VCaP (cell line): Measurements from ENCODE around the gene GPR119.
"Not testable (repeated sequence)": the region's sequence is repeated elsewhere in the genome, so short reads cannot be mapped to it uniquely, and the experiment has no call there.

Source experiments
- H3K27ac ChIP-seq: fragments of 450-650 bp; 2 replicates; pipeline ENCODE4 v1.5.1; 2017
- TF ChIP-seq, protein P1 (sequence below): fragments of 450-650 bp; conservative IDR thresholded peaks from 2 replicates; pipeline ENCODE4 v1.5.1; 2017; ENCODE audit warnings: mild to moderate bottlenecking, moderate library complexity

GPR119 gene

DNA sequence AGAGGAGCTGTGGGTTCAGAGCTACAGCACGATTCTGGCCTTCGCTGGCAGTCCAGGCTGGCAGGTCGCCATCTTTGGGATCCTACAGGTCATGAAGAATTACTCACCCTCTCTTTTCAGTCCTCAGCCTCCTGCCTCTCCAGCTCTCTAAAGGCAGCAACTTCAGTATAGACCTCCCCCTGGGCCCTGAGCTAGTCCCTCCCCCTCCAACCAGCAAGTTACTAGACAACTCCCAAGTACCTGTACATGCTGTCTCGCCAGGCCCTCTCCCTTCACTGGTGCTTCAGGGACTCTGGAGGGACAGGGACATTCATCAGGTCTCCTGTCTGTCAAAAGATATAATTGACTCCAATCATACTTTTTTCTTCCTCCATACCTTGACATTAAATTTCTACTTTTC, at the start of gene GPR119:
GPR119 (minus strand) TSS at position 155 of the 400 bp plus-strand sequence. CDS start 227 bp downstream, outside the sequence.
- no peak within 1 kb of the TSS for H3K27ac ChIP-seq
- TF ChIP-seq, protein P1, sequence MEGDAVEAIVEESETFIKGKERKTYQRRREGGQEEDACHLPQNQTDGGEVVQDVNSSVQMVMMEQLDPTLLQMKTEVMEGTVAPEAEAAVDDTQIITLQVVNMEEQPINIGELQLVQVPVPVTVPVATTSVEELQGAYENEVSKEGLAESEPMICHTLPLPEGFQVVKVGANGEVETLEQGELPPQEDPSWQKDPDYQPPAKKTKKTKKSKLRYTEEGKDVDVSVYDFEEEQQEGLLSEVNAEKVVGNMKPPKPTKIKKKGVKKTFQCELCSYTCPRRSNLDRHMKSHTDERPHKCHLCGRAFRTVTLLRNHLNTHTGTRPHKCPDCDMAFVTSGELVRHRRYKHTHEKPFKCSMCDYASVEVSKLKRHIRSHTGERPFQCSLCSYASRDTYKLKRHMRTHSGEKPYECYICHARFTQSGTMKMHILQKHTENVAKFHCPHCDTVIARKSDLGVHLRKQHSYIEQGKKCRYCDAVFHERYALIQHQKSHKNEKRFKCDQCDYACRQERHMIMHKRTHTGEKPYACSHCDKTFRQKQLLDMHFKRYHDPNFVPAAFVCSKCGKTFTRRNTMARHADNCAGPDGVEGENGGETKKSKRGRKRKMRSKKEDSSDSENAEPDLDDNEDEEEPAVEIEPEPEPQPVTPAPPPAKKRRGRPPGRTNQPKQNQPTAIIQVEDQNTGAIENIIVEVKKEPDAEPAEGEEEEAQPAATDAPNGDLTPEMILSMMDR: no peak

DNA sequence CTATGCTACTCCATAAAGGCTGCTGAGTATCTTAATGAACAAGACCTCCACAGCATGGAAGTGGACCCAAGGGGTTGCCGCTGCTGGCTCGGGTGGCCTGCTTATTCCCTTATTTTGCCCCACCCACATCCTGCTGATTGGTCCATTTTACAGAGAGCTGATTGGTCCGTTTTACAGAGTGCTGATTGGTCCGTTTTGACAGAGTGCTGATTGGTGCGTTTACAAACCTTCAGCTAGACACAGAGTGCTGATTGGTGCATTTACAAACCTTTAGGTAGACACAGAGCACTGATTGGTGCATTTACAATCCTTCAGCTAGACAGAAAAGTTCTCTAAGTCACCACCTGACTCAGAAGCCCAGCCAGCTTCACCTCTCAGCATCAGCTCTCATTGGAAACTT, 43.8 kb upstream of the GPR119 start:
- H3K27ac ChIP-seq: not testable (repeated sequence)

DNA sequence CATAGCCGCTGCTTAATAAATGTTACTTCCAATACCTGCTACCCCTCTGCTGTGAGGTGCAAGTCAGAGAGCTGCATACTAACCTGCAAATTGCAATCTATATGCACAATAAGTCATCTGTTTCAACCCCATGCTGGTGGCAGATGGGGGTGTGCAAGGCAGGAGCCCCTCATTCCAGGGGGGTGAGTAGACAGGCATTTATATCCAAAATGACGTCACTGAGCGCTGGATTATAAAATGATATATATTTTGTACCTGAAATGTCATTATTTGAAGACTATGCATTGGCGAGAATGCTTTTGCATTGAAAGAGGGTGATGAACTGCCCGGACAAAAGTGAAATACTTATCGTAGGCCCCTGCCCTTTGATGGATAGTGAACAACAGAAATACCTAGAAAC, 41.1 kb upstream of the GPR119 start:
- TF ChIP-seq, protein P1: no peak
- H3K27ac ChIP-seq: no peak overlapping the region

DNA sequence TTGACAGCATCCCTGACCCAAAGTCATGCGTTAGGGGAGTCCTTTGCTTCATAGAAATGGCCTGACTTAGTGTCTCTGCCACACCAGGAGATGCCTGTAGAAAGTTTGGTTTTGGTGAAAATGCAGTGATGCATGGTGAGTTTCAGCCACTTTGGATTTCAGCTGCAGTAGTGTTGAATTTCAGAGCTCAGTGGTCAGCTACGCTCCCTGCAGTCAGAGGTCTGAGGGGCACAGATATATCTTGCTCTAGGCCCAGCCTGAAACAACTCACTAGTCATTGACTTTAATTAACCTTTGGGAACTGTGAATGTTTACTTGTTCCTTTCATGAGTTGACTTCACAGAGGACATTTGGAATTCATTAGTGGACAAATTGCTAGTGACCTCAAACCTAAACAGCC, 33.8 kb upstream of the GPR119 start:
- TF ChIP-seq, protein P1: no peak
- H3K27ac ChIP-seq: no peak overlapping the region

DNA sequence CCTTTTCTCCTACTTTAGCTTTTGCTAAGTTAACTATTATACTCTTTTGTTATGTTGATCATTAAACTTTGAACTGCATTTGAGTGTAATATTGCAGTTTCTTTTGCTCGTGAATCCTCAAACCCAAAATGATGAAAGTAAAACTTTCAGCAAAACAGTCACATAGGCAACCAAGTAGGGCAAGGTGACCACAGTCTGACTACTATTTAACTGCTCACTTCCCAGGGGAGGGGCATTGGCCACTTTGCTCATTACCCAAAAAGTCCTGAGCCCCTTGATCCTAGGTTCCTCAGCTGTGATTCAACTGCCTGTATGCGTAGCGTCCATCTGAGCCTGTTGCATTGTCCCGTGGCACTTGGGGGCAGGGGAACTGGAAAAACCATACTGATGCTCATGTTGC, 33.3 kb upstream of the GPR119 start:
- TF ChIP-seq, protein P1: no peak
- H3K27ac ChIP-seq: no peak overlapping the region

DNA sequence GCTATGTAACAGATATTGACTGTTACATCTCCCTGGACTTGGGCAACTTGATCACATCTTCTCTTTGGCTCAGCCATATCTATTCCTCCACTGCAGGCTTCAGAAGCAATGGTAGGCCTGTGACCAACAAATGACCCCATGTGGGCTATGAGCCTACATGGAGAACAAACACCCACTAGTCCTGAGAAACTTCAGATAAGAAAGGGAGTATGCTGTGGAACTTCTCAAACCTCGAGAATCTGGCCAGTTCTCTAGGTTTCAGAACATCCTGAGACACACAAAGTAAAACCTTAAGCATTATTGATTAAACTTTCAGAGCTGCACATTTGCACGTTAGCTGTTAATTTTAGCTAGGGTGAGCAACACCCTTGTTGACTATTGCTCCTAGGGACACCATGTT, 32.6 kb upstream of the GPR119 start:
- TF ChIP-seq, protein P1: no peak
- no peak overlapping the region for H3K27ac ChIP-seq

DNA sequence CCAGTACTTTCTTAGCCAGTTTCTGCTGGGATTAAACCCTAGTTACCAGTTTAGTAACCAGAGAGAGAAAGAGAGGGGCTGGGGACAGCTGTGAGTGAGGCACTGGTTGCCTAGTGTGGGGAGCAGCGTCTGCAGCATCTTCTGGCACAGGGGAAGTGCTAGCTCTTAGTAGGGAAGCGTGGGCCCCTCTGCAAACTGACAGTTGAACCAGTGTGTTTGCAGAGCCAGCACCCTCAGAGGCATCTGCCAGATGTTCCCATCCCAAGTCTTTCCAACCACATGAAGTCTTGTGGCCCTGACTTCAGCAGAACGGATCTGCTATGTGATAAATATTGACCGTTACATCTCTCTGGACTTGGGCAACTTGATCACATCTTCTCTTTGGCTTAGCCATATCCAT, 31.3 kb upstream of the GPR119 start:
- no peak overlapping the region for H3K27ac ChIP-seq
- TF ChIP-seq, protein P1: no peak

DNA sequence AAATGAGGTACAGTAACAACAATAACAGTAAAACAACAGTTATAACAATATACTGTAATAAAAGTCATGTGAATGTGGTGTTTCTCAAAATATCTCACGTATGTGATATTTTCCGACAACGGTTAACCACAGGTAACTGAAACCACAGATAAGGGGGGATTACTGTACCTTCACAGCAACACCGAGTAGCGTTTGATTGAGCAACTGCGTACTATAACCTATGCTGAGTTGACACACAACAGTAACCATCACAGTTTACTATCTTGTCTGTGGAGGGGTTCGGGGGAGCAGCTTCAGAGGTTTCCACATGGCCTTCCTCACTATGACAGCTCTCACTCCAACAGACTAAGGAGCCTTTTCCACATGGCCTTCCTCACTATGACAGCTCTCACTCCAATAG, 29.7 kb upstream of the GPR119 start:
- H3K27ac ChIP-seq: no peak overlapping the region
- TF ChIP-seq, protein P1: no peak
